Spleen (tissue), 7 donors: Measurements from ENCODE around the gene SLC9A6.

ENCODE experiments used
- CTCF ChIP-seq, 11 experiments: fragments of 200-600 bp in 7 of 11; fragments of 450-650 bp in 4 of 11; sonication (generic) in 4 of 11; IDR thresholded peaks in 8 of 11; conservative IDR thresholded peaks in 3 of 11; 1 replicate in 7 of 11; 2 replicates in 4 of 11; pipeline versions ENCODE4 v1.4.0 to v1.8.0; 2016 to 2021; ENCODE audit warnings: antibody characterized with exemption in 11 of 11, inconsistent platforms in 4 of 11, mild to moderate bottlenecking in 1 of 11
- POLR2AphosphoS5 ChIP-seq, 3 donors: sonication (generic); formaldehyde crosslinking; IDR thresholded peaks; one replicate each; pipeline ENCODE4 v1.5.1; 2017; ENCODE audit warnings: antibody characterized with exemption in 3 of 3
- donor health status: DM: no; HTN: no; CAD: no; lungs with moderate emphysema.
- donor health status: DM: no; HTN: no; CAD: no.
- donor health status: DM: no; HTN: no; CAD: no.

- no peak for TF ChIP-seq CTCF (IDR thresholded peaks at IDR 0.05 in 8 of 11, conservative IDR thresholded peaks at IDR 0.05 in 3 of 11)
- TF ChIP-seq POLR2AphosphoS5 (IDR thresholded peaks at IDR 0.05) = no peak
These were observed 54.2 kb downstream of the SLC9A6 start for GRCh38 chrX:136039485-136039884.
